Suprapubic skin (tissue), 4 donors: Measurements from ENCODE around the gene PLEKHA1.

ENCODE experiments used
- POLR2A ChIP-seq, 2 donors: fragments of 450-650 bp; IDR thresholded peaks; one replicate each; pipeline ENCODE4 v1.6.1; 2017; ENCODE audit warnings: antibody characterized with exemption in 2 of 2, mild to moderate bottlenecking in 2 of 2, moderate library complexity in 2 of 2
- POLR2AphosphoS5 ChIP-seq, 3 donors: sonication (generic); formaldehyde crosslinking; IDR thresholded peaks; one replicate each; pipeline ENCODE4 v1.6.1; 2017; ENCODE audit warnings: antibody characterized with exemption in 3 of 3
- TF ChIP-seq, protein P1 (sequence below), 2 donors: fragments of 200-600 bp in 1 of 2; fragments of 450-650 bp in 1 of 2; sonication (generic) in 1 of 2; IDR thresholded peaks; one replicate each; pipeline ENCODE4 v1.5.1; 2016 to 2019; ENCODE audit warnings: antibody characterized with exemption in 2 of 2, mild to moderate bottlenecking in 1 of 2, moderate library complexity in 1 of 2

DNA sequence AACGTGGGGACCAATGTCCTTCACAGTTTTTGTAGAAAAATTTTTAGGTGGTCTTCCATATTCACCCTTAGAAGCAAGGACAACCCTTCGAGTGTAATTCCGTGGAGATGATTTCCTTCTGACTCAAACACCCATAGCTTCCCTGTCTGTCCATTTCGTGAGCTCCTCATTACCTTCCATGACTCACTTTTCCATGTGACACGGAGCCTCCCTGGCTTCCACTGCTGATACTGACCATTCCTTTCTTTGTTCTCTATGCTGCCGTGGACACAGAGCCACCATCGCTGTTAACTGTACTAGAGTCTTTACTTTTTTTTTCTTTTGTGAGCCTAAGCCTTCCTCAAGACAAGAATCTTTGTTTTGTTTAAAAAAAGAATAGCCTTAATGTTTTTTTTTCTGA lies 67.5 kb downstream of the PLEKHA1 start:
- TF ChIP-seq, protein P1, sequence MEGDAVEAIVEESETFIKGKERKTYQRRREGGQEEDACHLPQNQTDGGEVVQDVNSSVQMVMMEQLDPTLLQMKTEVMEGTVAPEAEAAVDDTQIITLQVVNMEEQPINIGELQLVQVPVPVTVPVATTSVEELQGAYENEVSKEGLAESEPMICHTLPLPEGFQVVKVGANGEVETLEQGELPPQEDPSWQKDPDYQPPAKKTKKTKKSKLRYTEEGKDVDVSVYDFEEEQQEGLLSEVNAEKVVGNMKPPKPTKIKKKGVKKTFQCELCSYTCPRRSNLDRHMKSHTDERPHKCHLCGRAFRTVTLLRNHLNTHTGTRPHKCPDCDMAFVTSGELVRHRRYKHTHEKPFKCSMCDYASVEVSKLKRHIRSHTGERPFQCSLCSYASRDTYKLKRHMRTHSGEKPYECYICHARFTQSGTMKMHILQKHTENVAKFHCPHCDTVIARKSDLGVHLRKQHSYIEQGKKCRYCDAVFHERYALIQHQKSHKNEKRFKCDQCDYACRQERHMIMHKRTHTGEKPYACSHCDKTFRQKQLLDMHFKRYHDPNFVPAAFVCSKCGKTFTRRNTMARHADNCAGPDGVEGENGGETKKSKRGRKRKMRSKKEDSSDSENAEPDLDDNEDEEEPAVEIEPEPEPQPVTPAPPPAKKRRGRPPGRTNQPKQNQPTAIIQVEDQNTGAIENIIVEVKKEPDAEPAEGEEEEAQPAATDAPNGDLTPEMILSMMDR (IDR thresholded peaks at IDR 0.05) = no peak
- TF ChIP-seq POLR2A (IDR thresholded peaks at IDR 0.05) (no peak), POLR2AphosphoS5 (IDR thresholded peaks at IDR 0.05) (no peak)
